ENCODE measurements around the gene WNT7A.

The WNT7A gene

DNA sequence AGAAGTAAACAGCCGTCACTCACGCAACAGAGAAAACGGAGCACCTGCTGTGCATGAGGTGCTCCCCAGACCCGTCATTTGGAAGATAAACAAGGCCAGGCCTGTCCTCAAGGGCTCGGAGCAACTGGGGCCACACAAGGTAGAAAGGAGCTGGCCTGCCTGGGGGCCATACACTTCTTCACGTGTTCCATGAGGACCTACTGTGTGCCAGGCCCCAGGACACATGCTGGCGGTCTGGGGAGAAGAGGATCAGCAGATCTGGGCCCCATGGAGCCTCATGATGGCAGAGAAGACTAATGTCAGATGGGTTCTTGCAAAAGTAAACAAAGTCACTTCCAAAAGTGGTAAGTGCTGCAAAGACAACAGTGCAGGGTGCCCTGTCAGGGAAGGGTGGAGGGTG is 14.3 kb downstream of the WNT7A start:
- H3K4me3 ChIP-seq (replicated peaks in 1 of 2; ENCODE audit: low read depth in 2 of 2, low read length in 2 of 2) = no peak overlapping the region
- no peak for TF ChIP-seq CTCF (IDR thresholded peaks at IDR 0.05; ENCODE audit: low read depth, low read length)
- DNase-seq (ENCODE audit: low read depth in 2 of 2) = no peak

- TF ChIP-seq CTCF (IDR thresholded peaks at IDR 0.05; ENCODE audit: low read depth, low read length) = no peak
- H3K4me3 ChIP-seq (replicated peaks in 1 of 2; ENCODE audit: low read depth in 2 of 2, low read length in 2 of 2) = no peak overlapping the region
- no peak for DNase-seq (ENCODE audit: low read depth in 2 of 2)
These were observed 14.8 kb downstream of the WNT7A start for GRCh38 chr3:13865106-13865505.

- no peak overlapping the region for H3K4me3 ChIP-seq (replicated peaks in 1 of 2; ENCODE audit: low read depth in 2 of 2, low read length in 2 of 2)
- DNase-seq (ENCODE audit: low read depth in 2 of 2) = no peak
- TF ChIP-seq CTCF (IDR thresholded peaks at IDR 0.05; ENCODE audit: low read depth, low read length) = no peak
These were observed 15.8 kb downstream of the WNT7A start for GRCh38 chr3:13863965-13864595.

DNA sequence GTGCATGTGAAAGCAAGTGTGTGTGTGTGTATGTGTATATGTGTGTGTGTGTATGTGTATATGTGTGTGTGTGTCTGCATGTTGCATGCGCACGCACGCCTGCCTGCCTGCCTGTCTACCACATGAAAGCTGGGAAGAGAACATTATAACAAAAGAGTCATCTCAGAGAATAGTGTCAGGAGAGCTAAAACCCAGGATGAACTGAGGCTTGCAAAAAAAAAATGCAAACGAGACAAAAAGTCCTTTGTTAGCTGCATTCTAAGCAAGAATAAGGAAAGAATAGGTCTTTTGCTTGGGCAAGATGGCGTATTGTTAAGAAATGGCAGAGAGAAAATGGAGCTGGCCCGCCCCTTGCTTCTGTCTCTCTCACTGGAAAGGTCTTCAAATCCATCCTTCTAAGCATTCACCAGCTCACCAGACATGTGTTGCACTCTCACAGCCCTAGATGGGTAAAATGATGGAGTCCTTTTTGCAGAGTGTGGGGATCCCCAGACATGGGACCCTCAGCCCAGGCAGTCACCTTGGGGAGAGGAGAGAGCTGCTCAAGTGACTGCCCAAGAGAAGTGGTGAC is 16.4 kb downstream of the WNT7A start:
- no peak for TF ChIP-seq CTCF (IDR thresholded peaks at IDR 0.05; ENCODE audit: low read depth, low read length)
- no peak overlapping the region for H3K4me3 ChIP-seq (replicated peaks in 1 of 2; ENCODE audit: low read depth in 2 of 2, low read length in 2 of 2)
- no peak for DNase-seq (ENCODE audit: low read depth in 2 of 2)

- H3K4me3 ChIP-seq (replicated peaks in 1 of 2; ENCODE audit: low read depth in 2 of 2, low read length in 2 of 2) = no peak overlapping the region
- no peak for TF ChIP-seq CTCF (IDR thresholded peaks at IDR 0.05; ENCODE audit: low read depth, low read length)
- no peak for DNase-seq (ENCODE audit: low read depth in 2 of 2)
These were observed 18.4 kb downstream of the WNT7A start for GRCh38 chr3:13861461-13861860.

- TF ChIP-seq CTCF (IDR thresholded peaks at IDR 0.05; ENCODE audit: low read depth, low read length) = no peak
- DNase-seq (ENCODE audit: low read depth in 2 of 2) = no peak
- no peak overlapping the region for H3K4me3 ChIP-seq (replicated peaks in 1 of 2; ENCODE audit: low read depth in 2 of 2, low read length in 2 of 2)
These were observed 19.9 kb downstream of the WNT7A start for GRCh38 chr3:13860001-13860400.

Data from cardiac fibroblast (primary cell).